ENCODE results near the gene SLC38A4. TPM values are rescaled to one million over a fixed set of nuclear protein-coding genes. Genes with fewer than 3 reads are reported as not detected.

The SLC38A4 gene
- total and polyA plus RNA-seq, 2 of the 8 experiments (the other 6 are each of a cell fraction or from before 2014, with no cell fraction given): 6.7 to 15.4 TPM

- TF ChIP-seq PHF8 (conservative IDR thresholded peaks at IDR 0.05; ENCODE audit: low read depth, low read length) (no peak), SP4 (IDR thresholded peaks at IDR 0.05; ENCODE audit: low read length) (no peak), EP300 (IDR thresholded peaks at IDR 0.05; ENCODE audit: borderline replicate concordance in 1 of 2, low read depth in 2 of 2, low read length in 2 of 2) (no peak), KDM5A (IDR thresholded peaks at IDR 0.05; ENCODE audit: low read length) (no peak)
- TF ChIP-seq, protein P1, sequence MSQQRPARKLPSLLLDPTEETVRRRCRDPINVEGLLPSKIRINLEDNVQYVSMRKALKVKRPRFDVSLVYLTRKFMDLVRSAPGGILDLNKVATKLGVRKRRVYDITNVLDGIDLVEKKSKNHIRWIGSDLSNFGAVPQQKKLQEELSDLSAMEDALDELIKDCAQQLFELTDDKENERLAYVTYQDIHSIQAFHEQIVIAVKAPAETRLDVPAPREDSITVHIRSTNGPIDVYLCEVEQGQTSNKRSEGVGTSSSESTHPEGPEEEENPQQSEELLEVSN (IDR thresholded peaks at IDR 0.05): no peak
Observed at GRCh38 chr12:46764005-46764404, 61.8 kb downstream of the SLC38A4 start (continued).
